ENCODE measurements around the gene NECAB2.

Gene NECAB2

GRCh38 chr16:84024854-84025253 lies 56.8 kb downstream of the NECAB2 start:
- no peak for DNase-seq (ENCODE audit: low read depth in 2 of 2)

- DNase-seq (ENCODE audit: low read depth in 2 of 2), result no peak
Observed at GRCh38 chr16:84026606-84027005, 58.6 kb downstream of the NECAB2 start.

- no peak for DNase-seq (ENCODE audit: low read depth in 2 of 2)
Observed at GRCh38 chr16:84027625-84028024, 59.6 kb downstream of the NECAB2 start.

DNA sequence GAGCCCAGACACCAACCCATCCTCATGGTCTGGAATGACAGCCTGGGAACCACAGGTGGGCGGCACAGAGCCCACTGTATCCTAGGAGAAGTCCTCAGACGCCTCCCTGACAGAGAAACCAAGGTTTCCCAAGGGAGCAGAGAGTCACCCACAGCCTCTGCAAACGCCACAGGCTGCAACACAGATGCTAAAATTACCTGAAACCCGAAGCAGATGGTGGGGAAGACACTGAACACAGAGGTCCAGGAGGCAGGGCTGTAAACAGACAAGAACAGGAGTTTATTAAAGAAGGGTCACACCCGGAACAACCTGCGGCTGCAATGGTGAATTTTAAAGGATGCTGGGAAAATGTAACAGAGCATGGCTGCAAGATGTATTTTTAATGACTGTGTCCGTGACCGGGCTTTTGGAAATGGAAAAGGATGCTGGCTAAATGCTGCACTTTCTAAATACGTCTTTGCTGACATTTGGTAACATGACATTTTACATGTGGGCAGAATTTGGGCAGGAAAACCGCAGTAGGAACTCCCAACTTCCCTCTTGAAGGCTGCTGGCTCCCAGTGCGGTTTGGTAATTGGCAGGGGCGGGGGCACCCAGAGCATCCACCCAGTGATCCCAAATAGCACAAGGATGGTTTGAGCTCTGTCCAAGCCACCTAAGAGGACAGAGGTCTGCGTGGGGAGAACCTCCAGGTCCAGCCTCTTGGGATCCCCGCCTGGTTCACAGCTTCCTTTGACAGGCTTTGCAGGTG lies 61.4 kb downstream of the NECAB2 start:
- DNase-seq (ENCODE audit: low read depth in 2 of 2), result no peak

DNA sequence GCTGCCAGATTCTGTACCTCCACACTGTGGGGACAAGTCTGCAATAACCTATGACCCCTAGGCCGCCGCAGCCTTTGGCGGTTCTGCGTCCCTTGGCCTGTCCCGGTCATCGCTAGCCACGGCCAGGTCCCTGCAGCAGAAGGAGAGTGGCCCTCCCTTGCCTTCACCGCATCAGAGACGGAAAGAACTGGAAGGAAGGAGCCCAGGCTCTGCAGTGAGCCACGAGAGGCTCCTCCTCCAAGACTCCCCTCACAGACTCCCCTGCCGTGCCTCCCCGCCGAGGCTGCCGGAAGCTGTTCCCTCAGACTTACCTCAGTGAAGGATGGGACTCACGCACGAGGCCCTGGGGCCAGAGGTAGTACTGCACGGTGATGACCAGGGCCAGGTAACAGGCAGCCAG lies 63.5 kb downstream of the NECAB2 start:
- DNase-seq (ENCODE audit: low read depth in 2 of 2), result no peak

DNA sequence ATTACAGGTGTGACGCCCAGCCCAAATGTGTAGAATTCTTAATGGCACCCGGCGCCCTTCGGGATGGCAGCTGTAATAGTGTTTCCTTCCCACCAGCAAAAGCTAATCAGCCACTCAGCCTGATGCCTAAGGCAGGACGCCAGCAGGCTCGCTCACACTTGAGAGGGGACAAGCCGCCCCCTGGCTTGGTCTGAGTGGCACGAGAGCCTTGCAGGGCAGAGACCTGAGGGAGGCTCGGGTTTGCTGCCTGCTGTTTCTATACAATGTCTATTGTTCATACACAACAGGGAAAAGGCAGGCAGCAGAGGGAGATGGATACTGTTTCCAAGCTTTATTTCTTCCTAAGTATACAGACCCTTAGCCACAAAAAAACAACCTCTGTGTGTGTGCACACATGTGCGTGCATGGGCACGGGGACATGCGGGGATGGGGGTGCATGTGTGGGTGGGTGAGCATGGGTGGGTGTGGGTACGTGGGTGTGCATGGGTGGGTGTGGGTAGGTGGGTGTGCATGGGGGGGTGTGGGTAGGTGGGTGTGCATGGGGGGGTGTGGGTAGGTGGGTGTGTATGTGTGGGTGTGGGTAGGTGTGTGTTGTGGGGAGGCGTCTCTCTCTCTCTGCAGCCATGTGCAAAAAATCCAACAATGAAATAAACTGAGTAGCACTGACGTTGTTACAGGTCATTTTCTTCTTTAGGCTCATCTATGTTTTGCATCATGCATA lies 64.6 kb downstream of the NECAB2 start:
- DNase-seq (ENCODE audit: low read depth in 2 of 2), result no peak

- DNase-seq (ENCODE audit: low read depth in 2 of 2), result no peak
Observed at GRCh38 chr16:84033251-84034195, 65.5 kb downstream of the NECAB2 start.

- no peak for DNase-seq (ENCODE audit: low read depth in 2 of 2)
Observed at GRCh38 chr16:84034516-84034915, 66.5 kb downstream of the NECAB2 start.

GRCh38 chr16:84036131-84036530 lies 68.1 kb downstream of the NECAB2 start:
- no peak for DNase-seq (ENCODE audit: low read depth in 2 of 2)

- no peak for DNase-seq (ENCODE audit: low read depth in 2 of 2)
Observed at GRCh38 chr16:84036982-84037425, 69.0 kb downstream of the NECAB2 start.

DNA sequence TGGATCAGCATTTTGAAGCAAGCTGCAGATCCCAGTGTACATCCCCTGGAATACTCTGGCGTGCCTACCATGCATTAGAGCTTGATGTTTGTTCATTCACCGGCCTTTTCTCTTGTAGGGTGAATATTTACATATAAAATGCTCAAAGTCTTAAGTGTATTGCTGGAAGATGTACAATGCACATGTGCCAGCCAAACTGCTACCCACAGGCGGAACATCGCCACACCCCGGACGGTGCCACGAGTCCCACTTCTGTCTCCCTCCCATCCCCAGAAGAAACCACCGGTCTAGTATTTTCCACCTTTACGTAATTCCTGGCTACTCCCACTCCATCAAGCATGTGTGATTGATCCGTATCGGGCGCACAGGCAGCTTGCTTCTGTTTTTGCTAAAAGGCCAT lies 70.4 kb downstream of the NECAB2 start:
- no peak for DNase-seq (ENCODE audit: low read depth in 2 of 2)

GRCh38 chr16:84039696-84040095 lies 71.7 kb downstream of the NECAB2 start:
- DNase-seq (ENCODE audit: low read depth in 2 of 2), result no peak

DNA sequence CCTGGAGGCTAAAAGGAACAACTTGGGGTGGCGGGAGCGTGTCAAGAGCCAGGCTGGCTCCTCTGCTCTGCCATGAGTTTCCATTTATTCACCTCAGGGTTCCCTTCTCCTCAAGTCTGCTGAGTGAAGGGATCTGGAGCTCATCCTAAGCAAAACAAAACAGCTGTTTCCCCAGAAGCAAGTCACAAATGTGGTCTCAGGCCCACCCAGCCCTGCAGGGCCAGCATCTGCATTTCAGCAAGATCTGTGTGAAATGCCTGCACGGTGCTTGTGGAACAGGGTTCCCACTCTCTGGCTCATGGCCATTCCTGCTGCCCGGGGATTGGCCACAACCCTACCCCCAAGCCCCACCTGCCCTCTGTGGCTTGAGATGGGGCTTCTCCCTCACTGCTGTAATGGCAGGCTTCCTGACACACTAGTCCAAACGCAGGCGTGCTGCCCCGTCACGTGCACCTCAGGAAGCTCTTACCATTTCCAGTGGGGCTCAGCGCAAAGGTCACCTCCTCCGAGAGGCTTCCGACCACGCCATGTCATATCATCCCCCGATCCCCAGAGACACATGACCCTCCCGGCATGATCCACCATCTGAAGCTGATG lies 72.3 kb downstream of the NECAB2 start:
- DNase-seq (ENCODE audit: low read depth in 2 of 2), result no peak

- DNase-seq (ENCODE audit: low read depth in 2 of 2), result no peak
Observed at GRCh38 chr16:84040823-84041820, 73.1 kb downstream of the NECAB2 start.

GRCh38 chr16:84041881-84042280 lies 73.8 kb downstream of the NECAB2 start:
- DNase-seq (ENCODE audit: low read depth in 2 of 2), result no peak

DNA sequence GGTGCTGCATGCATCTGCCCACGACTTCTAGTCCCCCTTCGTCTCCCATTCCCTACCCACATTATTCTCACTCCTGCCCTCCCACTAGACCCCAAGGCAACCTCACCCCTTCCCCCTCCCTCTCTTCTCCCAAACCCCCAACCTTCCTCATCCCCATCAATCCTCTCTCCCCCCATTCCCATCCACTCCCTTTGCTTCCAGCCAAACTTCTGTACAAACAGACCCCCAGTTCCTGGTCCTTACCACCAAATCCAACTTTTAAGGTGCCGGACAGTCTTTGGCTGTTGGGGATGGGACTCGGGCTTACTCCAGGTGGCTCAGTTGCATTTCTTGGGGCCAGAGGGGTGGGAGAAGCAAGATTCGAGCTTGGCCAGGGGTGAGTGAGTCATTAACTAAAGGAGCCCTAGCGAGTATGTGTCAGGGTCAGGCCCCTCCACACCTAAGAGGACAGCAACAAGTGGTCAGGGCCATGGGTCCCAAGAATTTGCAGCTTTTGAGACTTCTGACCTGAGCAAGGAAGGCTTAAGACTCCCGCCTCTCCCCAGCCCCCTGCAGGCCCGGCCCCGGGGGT lies 74.3 kb downstream of the NECAB2 start, which contains the start of gene SLC38A8:
TSS of gene SLC38A8 (minus strand) at position 488 of the 571 bp plus-strand sequence. CDS start 638 bp downstream, outside the sequence.
- DNase-seq (ENCODE audit: low read depth in 2 of 2), result no peak

DNA sequence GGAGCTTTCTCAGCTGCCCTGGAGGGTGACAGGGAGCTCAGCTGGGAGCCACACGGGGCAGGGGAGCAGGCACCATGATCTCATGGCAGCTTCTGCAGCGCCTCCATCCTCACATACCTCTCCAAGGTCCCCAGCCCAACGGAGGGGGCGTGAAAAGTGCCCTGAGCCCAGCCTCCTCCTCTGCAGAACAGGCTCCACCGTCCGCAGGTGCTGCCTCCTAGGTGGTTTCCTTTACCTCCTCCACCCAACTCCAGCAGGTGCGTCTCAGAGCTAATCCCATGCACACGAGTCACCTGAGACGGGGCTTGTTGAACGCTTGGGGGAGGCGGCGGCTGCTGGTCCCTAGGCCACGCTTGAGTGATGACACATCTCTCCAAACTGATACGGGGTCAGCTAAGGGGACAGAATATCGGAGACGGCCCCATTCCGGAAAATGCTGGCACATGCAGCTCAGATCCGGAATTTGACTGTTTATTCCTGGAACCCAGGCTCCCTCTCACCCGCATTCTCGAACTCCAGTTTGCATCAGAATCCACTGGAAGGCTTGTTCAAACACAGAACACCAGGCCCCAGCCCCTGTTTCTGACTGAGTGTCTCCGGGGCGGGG lies 74.9 kb downstream of the NECAB2 start:
- no peak for DNase-seq (ENCODE audit: low read depth in 2 of 2)

- DNase-seq (ENCODE audit: low read depth in 2 of 2), result no peak
Observed at GRCh38 chr16:84043486-84044117, 75.6 kb downstream of the NECAB2 start.

DNA sequence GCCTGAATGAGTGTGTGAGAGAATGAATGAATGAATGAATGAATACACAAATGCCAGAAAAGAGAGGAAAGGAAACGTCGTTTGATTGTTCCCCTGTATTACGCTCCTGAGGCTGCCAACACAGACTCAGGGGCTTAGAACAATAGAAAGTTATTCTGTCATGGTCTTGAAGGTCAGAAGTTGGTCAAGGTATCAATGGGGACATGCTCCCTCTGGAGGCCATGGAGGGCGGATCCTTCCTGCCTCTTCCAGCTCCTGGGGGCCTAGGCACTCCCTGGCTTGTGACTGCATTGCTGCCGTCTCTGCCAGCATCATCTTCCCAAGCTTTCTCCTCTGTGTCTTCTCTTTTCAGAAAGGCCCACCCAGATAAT lies 76.1 kb downstream of the NECAB2 start:
- DNase-seq (ENCODE audit: low read depth in 2 of 2), result no peak

Measured in stimulated activated CD8-positive, alpha-beta memory T cell treated with anti-CD3 and anti-CD28 coated beads, Interleukin-2, amount 100 ng/mL, for 1 hour (primary cell).